Right ventricle myocardium inferior (tissue), 1 donor: ENCODE data around the gene POLA2. TPM values are rescaled to one million over a fixed set of nuclear protein-coding genes. Genes with fewer than 3 reads are reported as not detected.
"Not testable (repeated sequence)": the region's sequence is repeated elsewhere in the genome, so short reads cannot be mapped to it uniquely, and the experiment has no call there.

Source experiments
- ATAC-seq: fragments of 200-7000 bp; cut with Tn5 transposase; one replicate; pipeline ENCODE4 v1.9.1; 2020; ENCODE audit warnings: mild to moderate bottlenecking, moderate library complexity
- DNase-seq: peaks from one replicate; pipeline ENCODE4 v3.0.0; 2021; ENCODE audit errors: missing footprints
- intact Hi-C: fragments of 100-400 bp; cut with DNase I; formaldehyde crosslinking; loops from one replicate; pipeline ENCODE4 v1.11.0; 2022
- total RNA-seq: library from RNA; stranded (reverse); fragmentation: NEBNext Ultra II Directional; extraction: Animal tissue kit (Norgen Biotek cat#: 25700); gene quantifications from one replicate; pipeline ENCODE4 v1.2.1, GENCODE V29; 2021
- donor health status: DM: no; HTN: yes; CAD: no; lungs with severe emphysema.

Gene POLA2
- total RNA-seq, 1 donor from 2014 or later, result 2.9 TPM

DNA sequence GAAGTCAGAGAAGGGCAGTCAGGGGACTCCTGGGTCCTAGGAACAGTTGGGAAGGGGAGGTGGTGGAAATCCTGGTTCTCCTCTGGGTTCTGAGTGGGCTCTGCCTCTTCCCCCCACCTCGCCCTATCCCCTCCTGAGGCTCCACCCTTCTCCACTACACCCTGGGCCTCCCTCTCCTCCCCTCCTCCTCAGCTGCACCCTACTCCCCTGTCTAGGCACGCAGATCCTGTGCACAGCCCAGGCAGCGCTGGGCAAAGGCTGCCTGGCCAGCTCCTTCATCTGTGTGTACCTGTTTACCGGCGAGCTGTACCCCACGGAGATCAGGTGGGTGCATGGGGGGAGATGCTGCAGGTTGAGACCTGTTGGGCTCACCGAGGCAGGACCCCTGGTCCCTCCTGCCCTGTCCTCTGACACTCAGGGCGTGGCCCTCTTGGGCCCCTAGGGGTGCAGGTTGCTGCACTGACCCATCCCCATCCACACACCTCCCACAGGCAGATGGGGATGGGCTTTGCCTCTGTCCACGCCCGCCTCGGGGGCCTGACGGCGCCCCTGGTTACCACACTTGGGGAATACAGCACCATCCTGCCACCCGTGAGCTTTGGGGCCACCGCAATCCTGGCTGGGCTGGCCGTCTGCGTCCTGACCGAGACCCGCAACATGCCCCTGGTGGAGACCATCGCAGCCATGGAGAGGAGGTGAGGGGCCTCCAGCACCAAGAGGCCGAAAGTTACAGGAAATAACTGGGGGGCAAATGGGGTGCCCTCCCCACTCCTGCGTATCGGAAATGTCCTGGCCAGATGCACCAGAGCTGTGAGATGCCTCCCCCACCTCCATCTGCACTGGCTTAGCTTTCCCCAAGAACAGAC lies 25.3 kb upstream of the POLA2 start:
- intact Hi-C loops, result no loop called here

DNA sequence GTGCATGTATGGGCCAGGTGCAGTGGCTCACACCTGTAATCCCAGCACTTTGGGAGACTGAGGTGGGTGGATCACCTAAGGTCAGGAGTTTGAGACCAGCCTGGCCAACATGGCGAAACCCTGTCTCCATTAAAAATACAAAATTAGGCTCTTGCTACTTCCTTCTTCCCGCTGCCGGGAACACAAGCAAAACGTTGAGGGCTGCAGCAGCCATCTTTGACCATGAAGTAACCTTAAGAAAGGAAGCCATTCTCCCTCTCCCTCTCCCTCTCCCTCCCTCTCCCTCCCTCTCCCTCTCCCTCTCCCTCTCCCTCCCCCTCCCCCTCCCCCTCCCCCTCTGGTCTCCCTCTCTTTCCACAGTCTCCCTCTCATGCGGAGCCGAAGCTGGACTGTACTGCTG lies 23.5 kb upstream of the POLA2 start:
- ATAC-seq, intact Hi-C loops, DNase-seq: not testable (repeated sequence)

More for the DNA sequence above, 25.3 kb upstream of the POLA2 start:
- DNase-seq (no peak), ATAC-seq (peak; percentile 13)

DNA sequence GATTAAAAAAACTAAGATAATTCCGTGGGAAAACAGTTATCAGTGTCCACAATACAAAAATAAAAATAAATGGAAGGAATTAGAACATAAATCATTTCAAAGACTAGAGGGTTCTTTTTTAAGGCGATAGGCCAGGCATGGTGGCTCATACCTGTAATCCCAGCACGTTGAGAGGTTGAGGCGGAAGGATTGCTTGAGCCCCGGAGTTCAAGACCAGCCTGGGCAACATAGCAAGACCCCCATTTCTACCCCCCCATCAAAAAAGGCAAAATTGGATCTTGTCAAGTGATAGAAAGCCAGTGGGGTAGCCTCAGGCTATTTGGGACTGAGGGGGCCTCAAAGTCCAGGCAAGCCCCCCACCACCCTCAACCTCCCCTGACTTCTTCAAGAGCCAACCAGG lies 20.6 kb upstream of the POLA2 start:
- DNase-seq (no peak), ATAC-seq (no peak)
- intact Hi-C loops, result no loop called here

DNA sequence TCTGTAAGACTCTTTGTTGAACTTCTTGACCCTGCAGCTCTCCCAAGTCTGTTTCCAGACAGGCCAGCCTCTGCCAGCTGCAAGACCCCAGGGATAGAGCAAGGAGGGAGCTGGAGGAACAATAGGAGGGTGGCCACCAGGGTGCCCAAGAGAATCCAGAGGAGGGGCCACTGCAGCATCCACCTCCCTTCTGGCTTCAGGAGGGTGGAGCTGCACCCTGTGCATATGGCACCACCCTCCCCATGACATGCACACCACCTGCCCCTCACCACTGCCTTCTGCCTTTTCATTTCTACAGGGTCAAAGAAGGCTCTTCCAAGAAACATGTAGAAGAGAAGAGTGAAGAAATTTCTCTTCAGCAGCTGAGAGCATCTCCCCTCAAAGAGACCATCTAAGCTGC lies 20.1 kb upstream of the POLA2 start:
- ATAC-seq, result no peak
- intact Hi-C loops, result no loop called here
- no peak for DNase-seq

GRCh38 chr11:65242389-65242788 lies 19.4 kb upstream of the POLA2 start:
- intact Hi-C loops, result no loop called here
- DNase-seq (no peak), ATAC-seq (no peak)

- intact Hi-C loops, result no loop called here
- ATAC-seq, result no peak
- DNase-seq, result no peak
Observed at GRCh38 chr11:65243797-65244196, 18.0 kb upstream of the POLA2 start.

GRCh38 chr11:65245046-65245445 lies 16.7 kb upstream of the POLA2 start:
- intact Hi-C loops, DNase-seq, ATAC-seq: not testable (repeated sequence)

DNA sequence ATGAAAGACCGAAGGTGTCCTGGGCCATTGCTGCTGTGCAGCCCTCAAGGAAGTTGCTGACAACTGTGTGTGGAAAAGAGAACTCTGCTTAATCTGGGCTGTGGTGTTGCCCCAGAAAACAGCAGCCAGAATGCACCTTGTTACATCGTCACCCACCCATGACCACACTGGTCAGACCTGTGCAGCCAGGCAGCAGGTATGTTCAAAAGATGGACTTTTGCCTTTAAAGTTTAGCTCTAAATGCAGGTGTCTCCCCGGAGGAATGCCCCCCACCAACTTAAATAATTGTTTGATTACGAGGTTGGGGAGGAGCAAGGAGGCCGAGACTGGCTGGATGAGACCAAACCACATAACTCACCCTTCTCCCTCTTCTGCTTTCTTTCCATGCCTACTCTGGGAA lies 15.3 kb upstream of the POLA2 start:
- ATAC-seq (no peak), DNase-seq (no peak)
- intact Hi-C loops, result no loop called here

DNA sequence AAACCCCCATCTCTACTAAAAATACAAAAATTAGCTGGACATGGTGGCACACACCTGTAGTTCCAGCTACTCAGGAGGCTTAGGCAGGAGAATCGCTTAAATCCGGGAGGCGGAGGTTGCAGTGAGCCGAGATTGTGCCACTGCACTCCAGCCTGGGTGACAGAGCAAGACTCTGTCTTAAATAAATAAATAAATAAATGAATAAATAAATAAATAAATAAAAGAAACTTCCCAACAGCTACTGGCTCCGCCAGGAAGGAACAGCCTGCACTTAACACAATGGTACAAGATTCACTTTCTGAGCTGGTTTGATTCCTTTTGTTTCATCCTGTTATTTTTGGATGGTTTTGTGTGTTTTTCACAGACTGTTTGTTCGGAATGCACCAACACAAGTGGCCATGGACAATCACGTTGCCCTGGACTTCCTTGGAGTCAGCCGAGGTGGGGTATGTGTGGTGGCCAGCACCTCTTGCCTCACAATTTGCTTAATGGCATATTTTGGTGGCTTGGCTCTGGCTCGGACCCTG lies 13.5 kb upstream of the POLA2 start:
- DNase-seq, ATAC-seq, intact Hi-C loops: not testable (repeated sequence)

GRCh38 chr11:65251476-65251875 lies 10.3 kb upstream of the POLA2 start:
- intact Hi-C loops, result no loop called here
- ATAC-seq (no peak), DNase-seq (no peak)

DNA sequence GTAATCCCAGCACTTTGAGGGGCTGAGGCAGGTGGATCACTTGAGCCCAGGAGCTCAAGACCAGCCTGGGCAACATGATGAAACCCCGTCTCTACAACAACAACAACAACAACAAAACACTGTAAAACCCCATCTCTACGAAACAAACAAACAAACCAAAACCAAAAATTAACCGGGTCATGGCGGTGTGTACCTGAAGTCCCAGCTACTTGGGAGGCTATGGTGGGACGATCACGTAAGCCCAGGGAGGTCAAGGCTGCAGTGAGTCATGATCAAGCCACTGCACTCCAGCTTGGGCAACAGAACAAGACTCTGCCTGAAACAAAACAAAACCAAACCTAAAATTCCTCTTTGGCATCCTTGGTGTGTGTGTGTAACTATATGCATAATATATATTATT lies 7.0 kb upstream of the POLA2 start:
- ATAC-seq (no peak), DNase-seq (no peak)
- intact Hi-C loops, result no loop called here

DNA sequence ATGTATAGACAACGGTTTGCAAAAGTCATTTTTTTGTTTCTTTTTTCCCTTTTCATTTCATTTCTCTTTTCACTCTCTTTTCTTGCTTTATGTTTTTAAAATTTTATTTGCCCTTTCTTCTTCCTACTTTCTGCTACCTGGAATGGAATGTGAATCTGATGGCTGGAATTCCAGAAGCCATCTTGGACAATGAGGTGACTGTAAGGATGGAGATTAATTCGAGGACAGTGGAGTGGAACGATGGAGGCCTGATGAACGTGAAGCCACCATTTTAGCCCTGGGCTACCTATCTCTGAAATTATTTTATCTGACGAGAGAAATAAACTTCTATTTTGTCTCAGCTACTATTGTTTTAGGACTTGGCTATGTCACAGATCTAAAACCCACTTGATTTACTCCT lies 2.8 kb upstream of the POLA2 start:
- intact Hi-C loops, result no loop called here
- ATAC-seq, result no peak
- no peak for DNase-seq

GRCh38 chr11:65260302-65260701 lies 1.5 kb upstream of the POLA2 start:
- ATAC-seq (no peak), DNase-seq (no peak)
- intact Hi-C loops, result loop anchor here (5.0 kb wide), 1 partner anchor 148 kb away; the partner anchor contains the start of gene TM7SF2

GRCh38 chr11:65260756-65261590 lies 789 bp upstream of the POLA2 start:
- ATAC-seq, result no peak
- intact Hi-C loops, result loop anchor here (5.0 kb wide), 1 partner anchor 149 kb away; the partner anchor contains the start of gene TM7SF2
- DNase-seq, result no peak

- no peak for DNase-seq
- no peak for ATAC-seq
- intact Hi-C loops, result loop anchor here (5.0 kb wide), 1 partner anchor 150 kb away; the partner anchor contains the start of gene TM7SF2
Observed at GRCh38 chr11:65262381-65262680, 569 bp downstream of the POLA2 start.

DNA sequence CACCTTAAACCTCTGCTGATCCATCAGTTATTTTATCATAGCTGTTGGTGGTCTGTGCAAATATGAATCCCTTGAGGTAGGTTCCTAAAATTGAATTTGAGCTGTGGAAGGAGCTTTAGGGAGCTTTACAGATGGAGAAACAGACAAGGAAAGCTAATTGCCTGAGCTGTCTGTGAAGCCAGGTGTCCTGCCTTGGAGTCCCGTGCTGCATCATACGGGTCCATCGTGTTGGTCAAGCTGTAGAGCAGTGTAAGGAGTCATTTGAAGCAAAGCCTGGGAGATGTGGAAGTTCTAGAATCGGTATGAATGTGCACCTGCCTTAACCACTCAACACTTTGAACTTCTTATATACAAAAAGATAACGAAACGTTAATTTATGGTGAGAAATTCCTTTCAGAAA lies 1.0 kb downstream of the POLA2 start:
- intact Hi-C loops, result loop anchor here (5.0 kb wide), 1 partner anchor 150 kb away; the partner anchor contains the start of gene TM7SF2
- no peak for ATAC-seq

DNA sequence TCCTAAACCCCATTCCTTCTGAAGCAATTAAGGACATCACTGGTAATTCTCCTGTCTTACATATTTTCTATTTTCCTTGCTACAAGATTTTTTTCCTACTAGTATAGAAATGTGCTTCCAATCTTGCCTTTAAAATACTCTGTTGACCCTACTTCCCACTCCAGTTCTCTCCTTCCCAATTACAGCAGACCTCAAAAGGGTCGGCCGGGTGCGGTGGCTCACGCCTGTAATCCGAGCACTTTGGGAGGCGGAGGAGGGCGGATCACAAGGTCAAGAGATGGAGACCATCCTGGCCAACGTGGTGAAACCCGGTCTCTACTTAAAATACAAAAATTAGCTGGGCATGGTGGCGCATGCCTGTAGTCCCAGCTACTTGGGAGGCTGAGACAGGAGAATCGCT lies 3.0 kb downstream of the POLA2 start:
- not testable (repeated sequence) for ATAC-seq, DNase-seq
- intact Hi-C loops, result loop anchor here (5.0 kb wide), 1 partner anchor 152 kb away; the partner anchor contains the start of gene TM7SF2

More for the DNA sequence above, 1.0 kb downstream of the POLA2 start:
- no peak for DNase-seq

DNA sequence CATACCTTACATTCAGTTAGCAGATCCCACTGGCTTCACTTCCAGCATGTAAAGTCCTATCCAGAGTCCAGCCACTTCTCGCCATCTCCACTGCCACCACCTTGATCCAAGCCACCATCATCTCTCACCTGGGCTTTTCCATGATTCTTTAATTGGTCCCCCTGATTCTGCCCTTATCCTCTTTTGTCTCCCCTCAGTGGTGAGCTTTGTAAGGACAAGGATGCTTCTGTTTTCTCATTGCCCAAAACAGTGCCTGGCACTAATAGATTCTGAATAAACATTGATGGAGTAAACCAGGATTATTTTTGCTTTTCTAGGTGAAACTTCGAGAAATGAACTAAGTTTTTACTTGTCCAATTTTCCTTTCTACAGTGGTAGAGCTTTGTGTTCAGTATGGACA lies 4.4 kb downstream of the POLA2 start:
- ATAC-seq (no peak), DNase-seq (no peak)
- intact Hi-C loops, result no loop called here
